IPS-18a (cell line): ENCODE results near the gene TXN2.

Experiments used
- H3K27ac ChIP-seq: one replicate; pipeline ENCODE4 v1.5.1; 2013; ENCODE audit warnings: low read length
- H3K27me3 ChIP-seq: one replicate; pipeline ENCODE4 v1.6.1; 2013; ENCODE audit warnings: mild to moderate bottlenecking, low read length; ENCODE audit not compliant: control insufficient read depth, insufficient read depth
- H3K36me3 ChIP-seq: one replicate; pipeline ENCODE4 v1.6.1; 2013; ENCODE audit warnings: low read depth, low read length; ENCODE audit not compliant: control insufficient read depth
- H3K4me1 ChIP-seq: one replicate; pipeline ENCODE4 v1.6.1; 2013; ENCODE audit warnings: low read depth, low read length; ENCODE audit not compliant: control insufficient read depth
- H3K4me3 ChIP-seq: one replicate; pipeline ENCODE4 v1.5.1; 2013; ENCODE audit warnings: low read length
- H3K9ac ChIP-seq: one replicate; pipeline ENCODE4 v1.6.1; 2013; ENCODE audit warnings: mild to moderate bottlenecking, low read length, moderate library complexity
- H3K9me3 ChIP-seq: one replicate; pipeline ENCODE4 v1.6.1; 2013; ENCODE audit warnings: low read depth, low read length; ENCODE audit not compliant: control insufficient read depth

The TXN2 gene

DNA sequence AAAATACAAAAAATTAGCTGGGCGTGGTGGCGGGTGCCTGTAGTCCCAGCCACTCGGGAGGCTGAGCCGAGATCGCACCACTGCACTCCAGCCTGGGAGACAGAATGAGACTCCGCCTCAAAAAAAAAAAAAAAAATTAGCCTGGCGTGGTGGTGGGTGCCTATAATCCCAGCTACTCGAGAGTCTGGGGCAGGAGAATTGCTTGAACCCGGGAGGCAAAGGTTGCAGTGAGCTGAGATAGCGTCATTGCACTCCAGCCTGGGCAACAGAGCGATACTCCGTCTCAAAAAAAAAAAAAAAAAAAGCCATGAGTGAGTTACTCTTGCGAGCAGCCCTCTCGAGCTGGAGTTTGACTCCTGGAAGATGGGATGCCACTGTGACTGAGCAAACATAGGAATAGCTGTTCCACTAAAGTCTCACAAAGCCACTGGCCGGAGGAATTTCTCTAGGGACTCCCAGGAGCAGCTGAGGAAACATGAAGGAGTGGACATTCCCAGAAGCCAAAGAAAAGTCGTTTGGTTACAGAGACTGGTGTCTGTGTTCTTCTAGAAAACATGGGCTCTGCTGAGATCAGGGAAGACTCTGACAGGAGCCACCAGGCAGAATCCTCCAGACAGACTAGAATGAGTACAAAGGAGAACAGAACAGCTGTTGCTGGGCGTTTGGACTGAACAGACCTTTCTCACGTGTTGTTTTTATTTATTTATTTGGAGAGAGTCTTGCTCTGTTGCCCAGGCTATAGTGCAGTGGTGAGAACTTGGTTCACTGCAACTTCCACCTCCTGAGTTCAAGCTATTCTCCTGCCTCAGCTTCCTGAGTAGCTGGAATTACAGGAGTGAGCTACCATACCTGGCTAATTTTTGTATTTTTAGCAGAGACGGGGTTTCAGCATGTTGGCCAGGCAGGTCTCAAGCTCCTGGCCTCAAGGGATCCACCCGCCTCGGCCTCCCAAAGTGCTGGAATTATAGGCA lies 61.2 kb downstream of the TXN2 start:
- Histone ChIP-seq H3K4me3 (no peak overlapping the region), H3K4me1 (peaks cover 5% of the 10 kb centered on the region), H3K36me3 (no peaks in the 10 kb centered on the region), H3K9me3 (no peaks in the 10 kb centered on the region), H3K9ac (no peak overlapping the region), H3K27me3 (no peaks in the 10 kb centered on the region), H3K27ac (no peak overlapping the region)

DNA sequence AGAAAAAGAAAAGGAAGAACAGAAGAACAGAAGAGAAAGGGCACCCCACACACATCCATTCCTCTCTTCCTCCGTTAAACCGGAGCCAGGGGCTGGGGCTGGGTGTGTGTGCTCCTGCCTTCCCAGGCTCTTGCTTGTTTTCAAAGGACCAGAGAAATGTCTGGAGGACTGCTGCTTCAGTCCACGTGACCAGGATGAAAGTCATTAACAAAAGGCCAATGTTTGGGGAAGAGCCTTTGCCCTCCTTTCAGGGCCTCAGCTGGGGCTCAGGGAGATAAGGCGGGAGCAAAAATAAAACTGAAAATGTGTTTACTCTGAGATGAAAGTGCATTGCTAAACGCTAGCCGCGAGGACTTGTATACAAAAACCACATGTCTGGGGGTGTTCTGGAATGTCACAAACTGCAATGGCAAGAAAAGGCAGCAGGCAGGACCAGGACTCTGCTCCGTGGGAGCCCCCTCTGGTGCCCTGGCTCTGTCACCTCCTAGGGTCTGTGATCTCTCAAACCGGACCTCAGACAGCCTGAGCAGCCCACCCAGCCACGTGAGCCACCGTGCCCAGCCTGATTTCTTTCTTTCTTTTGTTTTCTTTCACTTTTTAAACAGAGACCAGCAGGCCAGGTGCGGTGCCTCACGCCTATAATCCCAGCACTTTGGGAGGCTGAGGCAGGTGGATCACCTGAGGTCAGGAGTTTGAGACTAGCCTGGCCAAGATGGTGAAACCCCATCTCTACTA lies 62.1 kb downstream of the TXN2 start:
- H3K27ac ChIP-seq: no peak overlapping the region
- H3K9ac ChIP-seq: no peak overlapping the region
- no peak overlapping the region for H3K4me3 ChIP-seq
- no peaks in the 10 kb centered on the region for H3K36me3 ChIP-seq
- no peaks in the 10 kb centered on the region for H3K27me3 ChIP-seq
- no peaks in the 10 kb centered on the region for H3K9me3 ChIP-seq
- H3K4me1 ChIP-seq: peaks cover 5% of the 10 kb centered on the region

DNA sequence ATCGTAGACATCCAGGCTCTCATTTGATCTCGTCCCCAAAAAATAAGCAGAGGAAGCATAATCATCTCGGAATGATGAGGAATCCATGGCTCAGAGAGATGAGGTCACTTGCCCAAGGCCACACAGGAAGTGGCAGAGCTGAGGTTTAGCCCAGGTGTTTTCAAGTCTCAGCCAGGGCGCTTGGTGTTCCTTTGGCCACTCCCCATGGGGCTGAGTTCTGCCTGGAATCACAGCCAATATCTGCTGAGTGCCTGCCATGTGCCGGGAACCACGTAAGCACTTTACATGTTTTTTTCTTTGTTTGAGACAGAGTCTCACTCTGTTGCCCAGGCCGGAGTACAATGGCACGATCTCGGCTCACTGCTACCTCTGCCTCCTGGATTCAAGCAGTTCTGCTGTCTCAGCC lies 64.2 kb downstream of the TXN2 start:
- Histone ChIP-seq H3K4me1 (peaks cover 5% of the 10 kb centered on the region), H3K27ac (no peak overlapping the region), H3K4me3 (no peak overlapping the region), H3K36me3 (no peaks in the 10 kb centered on the region), H3K27me3 (no peaks in the 10 kb centered on the region), H3K9ac (no peak overlapping the region), H3K9me3 (no peaks in the 10 kb centered on the region)
